Endodermal cell (in vitro differentiated cells): Measurements from ENCODE around the gene FAM50B. TPM values are rescaled to one million over a fixed set of nuclear protein-coding genes. Genes with fewer than 3 reads are reported as not detected.

Source experiments
- DNase-seq: peaks from one replicate; pipeline ENCODE4 v3.0.0-alpha.2; 2017
- H3K27ac ChIP-seq: 2 replicates; pipeline ENCODE4 v1.5.1; 2013; ENCODE audit warnings: mild to moderate bottlenecking, low read depth, low read length, moderate library complexity
- H3K27me3 ChIP-seq: 2 replicates; pipeline ENCODE4 v1.6.1; 2013; ENCODE audit warnings: mild to moderate bottlenecking, low read length, moderate library complexity; ENCODE audit not compliant: insufficient read depth, control insufficient read depth, poor library complexity, severe bottlenecking
- H3K36me3 ChIP-seq: 2 replicates; pipeline ENCODE4 v1.7.0; 2013; ENCODE audit warnings: mild to moderate bottlenecking, low read length, moderate library complexity; ENCODE audit not compliant: control insufficient read depth, insufficient read depth
- H3K4me1 ChIP-seq: one replicate; pipeline ENCODE4 v1.7.0; 2013; ENCODE audit warnings: low read length; ENCODE audit not compliant: control insufficient read depth, insufficient read depth
- H3K4me3 ChIP-seq: 2 replicates; pipeline ENCODE4 v1.5.1; 2013; ENCODE audit warnings: mild to moderate bottlenecking, low read length, moderate library complexity
- H3K9ac ChIP-seq: 2 replicates; pipeline ENCODE4 v1.6.1; 2013; ENCODE audit warnings: mild to moderate bottlenecking, low read length, moderate library complexity; ENCODE audit not compliant: poor library complexity, severe bottlenecking; ENCODE audit errors: extremely low read depth
- H3K9me3 ChIP-seq: 2 replicates; pipeline ENCODE4 v1.6.1; 2013; ENCODE audit warnings: mild to moderate bottlenecking, low read length, moderate library complexity; ENCODE audit not compliant: control insufficient read depth
- H3K27ac Mint-ChIP-seq: 2 replicates; pipeline ENCODE4 v1.8.0; 2020; ENCODE audit warnings: mixed read lengths
- H3K27me3 Mint-ChIP-seq: 2 replicates; pipeline ENCODE4 v1.8.0; 2021; ENCODE audit warnings: mild to moderate bottlenecking, mixed read lengths; ENCODE audit not compliant: insufficient read depth
- H3K36me3 Mint-ChIP-seq: 2 replicates; pipeline ENCODE4 v1.8.0; 2020; ENCODE audit warnings: low read depth, mixed read lengths
- H3K4me1 Mint-ChIP-seq: 2 replicates; pipeline ENCODE4 v1.8.0; 2020; ENCODE audit warnings: mixed read lengths
- H3K4me3 Mint-ChIP-seq: 2 replicates; pipeline ENCODE4 v1.8.0; 2020; ENCODE audit warnings: mild to moderate bottlenecking, moderate library complexity, mixed read lengths
- H3K9me3 Mint-ChIP-seq: 2 replicates; pipeline ENCODE4 v1.8.0; 2020; ENCODE audit warnings: mild to moderate bottlenecking, mixed read lengths
- CTCF ChIP-seq: fragments of 200-600 bp; sonication (generic); conservative IDR thresholded peaks from 2 replicates; pipeline ENCODE4 v1.5.0; 2021; ENCODE audit warnings: antibody characterized with exemption, mild to moderate bottlenecking
- WGBS, 2 experiments: methylation state at CpG; one replicate each; pipeline versions ENCODE4 v1.1.5 to v1.1.7; 2013; ENCODE audit warnings: missing lambda C conversion rate in 2 of 2, mixed read lengths in 1 of 2; ENCODE audit not compliant: insufficient coverage in 1 of 2, insufficient read length in 1 of 2; 5-methylcytosine and 5-hydroxymethylcytosine counted together
- total RNA-seq, 2 donors: library from RNA; stranded (reverse); fragmentation: NEBNext Ultra II Directional in 1 of 2; extraction: Animal tissue kit (Norgen Biotek cat#: 25700) in 1 of 2; gene quantifications; 2 replicates in 1 of 2; 3 replicates in 1 of 2; pipeline ENCODE4 v1.2.1, GENCODE V29; 2021

The FAM50B gene
- total RNA-seq, 2 donors from 2014 or later: 2.8 to 3.7 TPM

- Histone ChIP-seq H3K27ac (no peak overlapping the region), H3K9me3 (no peaks in the 10 kb centered on the region), H3K4me3 (no peak overlapping the region), H3K27me3 (no peaks in the 10 kb centered on the region), H3K9ac (no peak overlapping the region), H3K4me1 (no peaks in the 10 kb centered on the region), H3K36me3 (no peaks in the 10 kb centered on the region)
- Mint-ChIP-seq H3K4me3 (no peak overlapping the region), H3K9me3 (peaks cover 3% of the 10 kb centered on the region), H3K27me3 (peaks cover 12% of the 10 kb centered on the region), H3K27ac (no peak overlapping the region), H3K4me1 (peaks cover 6% of the 10 kb centered on the region), H3K36me3 (peaks cover 7% of the 10 kb centered on the region)
- 89 to 94% methylated on average over 3 of the region's 3 CpGs for WGBS, 2 experiments
- DNase-seq: no peak
- TF ChIP-seq CTCF: no peak
Observed at GRCh38 chr6:3847521-3847920, 1.7 kb upstream of the FAM50B start.

- no peak for DNase-seq
- H3K4me1 Mint-ChIP-seq: peaks cover 6% of the 10 kb centered on the region
- H3K36me3 ChIP-seq: no peaks in the 10 kb centered on the region
- peaks cover 12% of the 10 kb centered on the region for H3K27me3 Mint-ChIP-seq
- no peak overlapping the region for H3K27ac ChIP-seq
- 87 to 89% methylated on average over 8 to 9 of the region's 9 CpGs for WGBS, 2 experiments
- no peak for TF ChIP-seq CTCF
- peak overlapping the region; percentile 71 for H3K4me3 Mint-ChIP-seq
- H3K9me3 Mint-ChIP-seq: peaks cover 3% of the 10 kb centered on the region
- no peak overlapping the region for H3K9ac ChIP-seq
- H3K4me3 ChIP-seq: no peak overlapping the region
- H3K36me3 Mint-ChIP-seq: peaks cover 7% of the 10 kb centered on the region
- no peaks in the 10 kb centered on the region for H3K4me1 ChIP-seq
- peak overlapping the region; percentile 82 for H3K27ac Mint-ChIP-seq
- H3K9me3 ChIP-seq: no peaks in the 10 kb centered on the region
- no peaks in the 10 kb centered on the region for H3K27me3 ChIP-seq
Observed at GRCh38 chr6:3848380-3848779, 793 bp upstream of the FAM50B start.

GRCh38 chr6:3849681-3850450, 693 bp downstream of the FAM50B start:
- Histone ChIP-seq H3K27me3 (no peaks in the 10 kb centered on the region), H3K36me3 (no peaks in the 10 kb centered on the region), H3K4me3 (no peak overlapping the region), H3K4me1 (no peaks in the 10 kb centered on the region), H3K9me3 (no peaks in the 10 kb centered on the region), H3K9ac (no peak overlapping the region), H3K27ac (no peak overlapping the region)
- H3K27ac Mint-ChIP-seq: no peak overlapping the region
- DNase-seq: peak; percentile 50
- 96 to 98% methylated on average over 70 to 73 of the region's 73 CpGs for WGBS, 2 experiments
- H3K4me1 Mint-ChIP-seq: peaks cover 6% of the 10 kb centered on the region
- TF ChIP-seq CTCF: no peak
- H3K27me3 Mint-ChIP-seq: peaks cover 12% of the 10 kb centered on the region
- H3K9me3 Mint-ChIP-seq: peaks cover 3% of the 10 kb centered on the region
- H3K4me3 Mint-ChIP-seq: peak overlapping the region; percentile 71
- peaks cover 7% of the 10 kb centered on the region for H3K36me3 Mint-ChIP-seq
